Measurements from ENCODE around the gene PYM1.
A peak's percentile ranks its signal among the peaks of the same experiment; 100 is the strongest.
"Not testable (repeated sequence)": the region's sequence is repeated elsewhere in the genome, so short reads cannot be mapped to it uniquely, and the experiment has no call there.

The PYM1 gene

GRCh38 chr12:55931317-55931779 is 3.7 kb upstream of the PYM1 start:
- Mint-ChIP-seq H3K4me1 (peaks cover 56% of the 10 kb centered on the region), H3K27ac (peak overlapping the region; percentile 94), H3K9me3 (no peaks in the 10 kb centered on the region), H3K4me3 (peak overlapping the region; percentile 99), H3K36me3 (peaks cover 9% of the 10 kb centered on the region), H3K27me3 (no peaks in the 10 kb centered on the region)

- Mint-ChIP-seq H3K27me3 (no peaks in the 10 kb centered on the region), H3K4me3 (peak within 1 kb of the TSS; percentile 99), H3K4me1 (peaks cover 56% of the 10 kb centered on the region), H3K36me3 (peaks cover 8% of the 10 kb centered on the region), H3K27ac (peak within 1 kb of the TSS; percentile 94), H3K9me3 (no peaks in the 10 kb centered on the region)
Observed at GRCh38 chr12:55930771-55931316, 3.1 kb upstream of the PYM1 start, which contains the start of gene DGKA. Gene DGKA (plus strand): TSS chr12:55931162. CDS start chr12:55936504, 5,342 bp downstream.

GRCh38 chr12:55929306-55929791 is 1.7 kb upstream of the PYM1 start:
- Mint-ChIP-seq H3K9me3 (no peaks in the 10 kb centered on the region), H3K36me3 (peaks cover 8% of the 10 kb centered on the region), H3K27me3 (no peaks in the 10 kb centered on the region), H3K27ac (peak overlapping the region; percentile 94), H3K4me3 (peak overlapping the region; percentile 99), H3K4me1 (peaks cover 55% of the 10 kb centered on the region)

DNA sequence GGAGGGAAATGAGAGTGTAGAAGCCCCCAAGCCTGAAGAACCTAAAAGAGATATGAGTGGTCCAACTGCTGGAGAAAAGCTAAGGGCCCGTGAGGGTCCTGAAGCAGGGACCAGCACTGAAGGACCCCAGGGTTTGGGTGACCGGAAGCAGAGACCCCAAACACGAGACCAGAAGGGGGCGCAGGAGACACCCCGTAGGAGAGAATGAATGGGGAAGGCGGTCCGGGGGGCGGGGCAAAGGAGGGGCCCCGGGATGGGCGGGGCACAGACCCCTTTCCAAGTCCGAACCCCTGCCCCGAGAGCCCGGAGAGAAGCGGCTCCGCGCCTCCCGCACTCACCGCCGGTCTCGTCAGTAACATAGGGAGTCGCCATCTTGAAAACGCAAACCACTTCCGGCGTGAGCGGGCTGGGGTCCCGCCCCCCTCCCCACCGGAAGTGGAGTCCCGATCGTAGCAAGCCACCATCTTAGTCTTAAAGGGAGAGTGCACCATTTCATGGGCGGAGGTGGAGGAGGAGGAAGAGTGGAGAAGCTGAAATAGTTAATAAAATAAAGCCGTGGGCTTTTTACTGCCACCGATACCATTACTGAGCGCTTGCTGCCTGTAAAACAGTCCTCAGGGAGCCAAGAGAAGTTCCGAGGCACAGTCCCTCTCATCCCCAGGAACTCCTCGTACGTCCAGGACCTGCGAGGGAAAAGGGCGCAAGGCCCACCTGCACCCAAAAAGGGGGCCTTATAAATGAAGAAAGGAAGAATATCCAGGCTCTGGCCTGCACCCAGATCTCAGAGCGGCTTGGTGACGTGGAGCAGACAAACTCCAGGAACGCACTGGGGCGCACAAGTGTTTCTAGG is 731 bp downstream of the PYM1 start:
- Mint-ChIP-seq H3K27ac (peak overlapping the region; percentile 93), H3K27me3 (no peaks in the 10 kb centered on the region), H3K4me3 (peak overlapping the region; percentile 99), H3K4me1 (peaks cover 55% of the 10 kb centered on the region), H3K9me3 (no peaks in the 10 kb centered on the region), H3K36me3 (peaks cover 9% of the 10 kb centered on the region)

GRCh38 chr12:55925870-55926737 is 1.6 kb downstream of the PYM1 start:
- peak overlapping the region; percentile 99 for H3K4me3 Mint-ChIP-seq
- no peaks in the 10 kb centered on the region for H3K27me3 Mint-ChIP-seq
- peaks cover 6% of the 10 kb centered on the region for H3K36me3 Mint-ChIP-seq
- peak overlapping the region; percentile 93 for H3K27ac Mint-ChIP-seq
- H3K4me1 Mint-ChIP-seq, result peaks cover 61% of the 10 kb centered on the region
- no peaks in the 10 kb centered on the region for H3K9me3 Mint-ChIP-seq

DNA sequence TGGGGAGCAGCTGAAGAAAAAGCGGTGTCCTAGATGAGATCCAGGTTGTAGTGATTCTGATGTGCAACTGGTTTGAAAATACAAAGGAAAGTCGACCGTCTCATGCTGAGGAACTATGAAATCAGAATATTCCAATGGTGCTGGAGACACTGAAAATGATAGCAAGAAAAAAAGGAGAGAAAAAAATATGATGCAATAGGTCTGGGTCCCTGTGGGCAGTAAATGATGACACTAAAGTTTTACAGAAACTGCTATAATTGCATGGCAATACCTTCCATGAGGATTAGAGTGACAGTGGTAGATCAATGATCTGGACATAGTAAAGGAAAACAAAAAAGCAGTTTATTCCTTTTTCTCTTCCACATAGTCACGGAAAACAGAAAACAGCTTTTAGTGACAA is 2.3 kb downstream of the PYM1 start:
- Mint-ChIP-seq H3K4me1 (peaks cover 61% of the 10 kb centered on the region), H3K27ac (peak overlapping the region; percentile 93), H3K36me3 (peaks cover 5% of the 10 kb centered on the region), H3K27me3 (no peaks in the 10 kb centered on the region), H3K4me3 (peak overlapping the region; percentile 99), H3K9me3 (no peaks in the 10 kb centered on the region)

DNA sequence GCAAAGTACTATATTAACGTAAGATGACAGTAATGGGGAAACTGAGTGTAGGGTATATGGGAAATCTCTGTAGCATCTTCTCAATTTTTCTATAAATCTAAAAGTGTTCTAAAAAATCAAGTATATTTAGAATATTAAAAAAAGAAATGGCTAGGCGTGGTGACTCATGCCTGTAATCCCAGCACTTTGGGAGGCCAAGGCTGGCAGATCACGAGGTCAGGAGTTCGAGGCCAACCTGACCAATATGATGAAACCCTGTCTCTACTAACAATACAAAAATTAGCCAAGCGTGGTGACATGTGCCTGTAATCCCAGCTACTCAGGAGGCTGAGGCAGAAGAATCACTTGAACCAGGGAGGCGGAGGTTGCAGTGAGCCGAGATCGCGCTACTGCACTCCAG is 4.0 kb downstream of the PYM1 start:
- H3K27me3 Mint-ChIP-seq, H3K4me3 Mint-ChIP-seq, H3K9me3 Mint-ChIP-seq, H3K36me3 Mint-ChIP-seq: not testable (repeated sequence)
- H3K27ac Mint-ChIP-seq, result peak overlapping the region; percentile 37
- H3K4me1 Mint-ChIP-seq, result peaks cover 53% of the 10 kb centered on the region

DNA sequence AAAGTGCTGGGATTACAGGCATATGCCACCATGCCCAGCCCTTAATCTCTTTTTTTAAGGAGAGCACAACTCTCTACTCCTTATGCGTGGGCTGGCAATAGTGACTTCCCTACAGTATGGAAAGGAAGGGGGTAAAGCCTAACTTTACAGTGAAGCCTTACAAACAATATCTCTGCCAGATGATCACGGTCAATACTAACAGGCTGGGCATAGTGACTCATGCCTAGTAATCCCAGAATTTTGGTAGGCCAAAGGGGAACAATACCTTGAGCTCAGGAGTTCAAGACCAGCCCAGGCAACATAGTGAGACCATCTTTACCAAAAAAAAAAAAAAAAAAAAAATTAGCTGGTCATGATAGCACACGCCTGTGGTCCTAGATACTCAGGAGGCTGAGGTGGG is 5.6 kb downstream of the PYM1 start:
- Mint-ChIP-seq H3K27ac (no peak overlapping the region), H3K4me3 (no peak overlapping the region), H3K36me3 (peaks cover 5% of the 10 kb centered on the region), H3K9me3 (no peaks in the 10 kb centered on the region), H3K27me3 (no peaks in the 10 kb centered on the region), H3K4me1 (peaks cover 53% of the 10 kb centered on the region)

- not testable (repeated sequence) for H3K4me3 Mint-ChIP-seq, H3K27ac Mint-ChIP-seq, H3K36me3 Mint-ChIP-seq, H3K9me3 Mint-ChIP-seq, H3K27me3 Mint-ChIP-seq
- peaks cover 52% of the 10 kb centered on the region for H3K4me1 Mint-ChIP-seq
Observed at GRCh38 chr12:55919032-55919431, 8.7 kb downstream of the PYM1 start.

- Mint-ChIP-seq H3K27me3 (no peaks in the 10 kb centered on the region), H3K9me3 (no peaks in the 10 kb centered on the region), H3K4me3 (no peak overlapping the region), H3K27ac (peak overlapping the region; percentile 64), H3K36me3 (peaks cover 11% of the 10 kb centered on the region), H3K4me1 (peaks cover 38% of the 10 kb centered on the region)
Observed at GRCh38 chr12:55915482-55915859, 12.2 kb downstream of the PYM1 start.

DNA sequence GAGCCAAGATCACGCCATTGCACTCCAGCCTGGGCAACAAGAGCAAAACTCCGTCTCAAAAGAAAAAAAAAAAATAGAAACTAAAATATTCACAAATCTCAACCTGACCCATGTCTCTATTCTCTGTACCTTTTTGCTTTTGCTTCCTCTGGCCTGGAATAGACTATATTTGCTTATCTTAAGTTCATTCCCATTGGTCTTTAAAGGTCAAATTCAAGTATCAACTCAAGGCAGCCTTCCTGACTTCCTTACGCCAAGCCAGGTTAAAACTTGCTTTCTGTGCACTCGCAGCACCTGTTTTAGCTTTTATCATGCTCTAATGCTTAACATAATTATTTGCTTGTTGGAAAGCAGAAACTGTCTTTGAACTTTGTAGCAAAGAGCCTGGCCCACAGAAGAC is 14.8 kb downstream of the PYM1 start:
- no peak overlapping the region for H3K4me3 Mint-ChIP-seq
- H3K9me3 Mint-ChIP-seq, result no peaks in the 10 kb centered on the region
- H3K27ac Mint-ChIP-seq, result peak overlapping the region; percentile 36
- H3K36me3 Mint-ChIP-seq, result peaks cover 13% of the 10 kb centered on the region
- no peaks in the 10 kb centered on the region for H3K27me3 Mint-ChIP-seq
- H3K4me1 Mint-ChIP-seq, result peaks cover 46% of the 10 kb centered on the region

DNA sequence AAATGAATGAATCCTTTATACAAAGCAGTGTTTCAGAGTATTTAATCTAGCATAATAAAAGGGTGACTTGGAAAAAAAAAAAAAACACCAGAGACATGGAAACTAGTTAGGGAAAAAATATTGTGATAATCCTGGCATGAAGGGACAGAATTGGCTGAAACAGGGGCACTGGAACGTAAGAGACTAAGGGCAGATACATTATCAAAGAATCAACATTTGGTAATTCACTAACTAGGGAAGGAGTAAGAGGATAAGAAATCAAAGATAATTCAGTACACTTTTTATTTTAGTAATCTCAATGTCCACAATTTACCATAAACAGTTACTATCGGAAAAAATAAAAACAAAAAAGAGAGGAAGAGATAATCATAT is 18.2 kb downstream of the PYM1 start:
- Mint-ChIP-seq H3K36me3 (peaks cover 8% of the 10 kb centered on the region), H3K9me3 (no peaks in the 10 kb centered on the region), H3K4me1 (peaks cover 29% of the 10 kb centered on the region), H3K27me3 (no peaks in the 10 kb centered on the region), H3K27ac (peak overlapping the region; percentile 68), H3K4me3 (no peak overlapping the region)

DNA sequence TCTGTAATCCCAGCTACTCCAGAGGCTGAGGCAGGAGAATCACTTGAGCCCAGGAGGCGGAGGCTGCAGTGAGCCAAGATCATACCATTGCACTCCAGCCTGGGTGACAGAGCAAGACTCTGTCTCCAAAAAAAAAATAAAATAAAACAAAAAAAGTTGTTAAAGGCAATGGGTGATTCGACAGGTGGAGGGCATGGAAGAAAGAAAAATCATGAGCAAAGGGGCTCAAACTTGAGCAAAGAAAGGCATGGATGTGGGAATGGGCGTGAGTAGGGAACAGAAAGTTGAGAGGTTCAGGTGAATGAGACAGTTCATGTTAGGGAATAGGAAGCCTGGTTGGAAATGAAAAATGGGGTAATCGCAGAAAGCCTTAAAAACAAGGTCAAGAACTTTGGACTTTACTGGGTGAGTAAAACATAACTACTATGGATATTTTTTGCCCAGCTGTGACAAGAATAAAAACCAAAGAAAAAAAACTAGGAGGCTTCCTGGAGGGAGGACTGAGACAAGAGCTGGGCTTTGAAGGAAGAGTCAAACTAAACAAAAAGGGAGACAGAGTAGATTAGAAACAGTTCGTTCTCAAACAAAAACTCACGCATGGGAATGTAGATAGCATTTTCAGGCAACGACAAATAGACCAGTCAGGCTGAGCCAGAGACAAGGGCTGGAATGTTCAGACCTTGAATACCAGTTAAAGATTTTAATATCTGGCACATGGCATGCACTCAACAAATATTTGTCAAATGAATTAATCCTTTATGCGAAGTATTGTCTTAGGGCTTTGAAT is 18.8 kb downstream of the PYM1 start:
- no peaks in the 10 kb centered on the region for H3K27me3 Mint-ChIP-seq
- H3K4me1 Mint-ChIP-seq, result peaks cover 23% of the 10 kb centered on the region
- H3K36me3 Mint-ChIP-seq, result peaks cover 8% of the 10 kb centered on the region
- H3K9me3 Mint-ChIP-seq, result no peaks in the 10 kb centered on the region
- peak overlapping the region; percentile 68 for H3K27ac Mint-ChIP-seq
- H3K4me3 Mint-ChIP-seq, result no peak overlapping the region

DNA sequence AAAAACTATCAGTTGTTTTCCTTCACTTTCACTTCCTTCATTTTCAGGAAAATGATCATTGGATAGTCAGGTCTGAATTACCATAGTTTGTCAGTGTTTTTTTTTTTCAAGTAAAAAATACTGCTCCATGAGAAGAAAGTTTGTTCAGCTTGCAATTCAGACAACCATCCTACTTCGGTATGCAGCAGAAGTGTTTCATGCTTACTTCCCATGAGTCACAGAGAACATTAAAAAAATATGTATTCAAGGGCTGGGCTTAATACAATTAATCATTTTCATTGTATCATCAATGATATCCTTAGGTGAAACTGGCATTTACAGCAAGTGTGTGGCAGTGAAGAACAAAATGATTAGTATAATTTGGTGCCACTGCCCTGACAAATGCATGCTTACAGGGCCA is 21.6 kb downstream of the PYM1 start:
- peaks cover 17% of the 10 kb centered on the region for H3K4me1 Mint-ChIP-seq
- no peaks in the 10 kb centered on the region for H3K27me3 Mint-ChIP-seq
- no peak overlapping the region for H3K4me3 Mint-ChIP-seq
- H3K9me3 Mint-ChIP-seq, result no peaks in the 10 kb centered on the region
- H3K36me3 Mint-ChIP-seq, result peaks cover 5% of the 10 kb centered on the region
- no peak overlapping the region for H3K27ac Mint-ChIP-seq

Measured in activated naive CD4-positive, alpha-beta T cell treated with anti-CD3 and anti-CD28 coated beads, Interleukin-2, amount 50 U/mL, for 24 hours (primary cell).